HepG2 (cell line): ENCODE measurements around the gene CERS1. TPM values are rescaled to one million over a fixed set of nuclear protein-coding genes. Genes with fewer than 3 reads are reported as not detected.

Source experiments
- ATAC-seq: fragments of 200-7000 bp; cut with Tn5 transposase; 3 replicates; pipeline ENCODE4 v1.9.1; 2020; ENCODE audit warnings: mild to moderate bottlenecking, moderate library complexity
- BruUV-seq: library from RNA; stranded (reverse); fragments of 400-500 nt; replicated peaks from 2 replicates; lab custom pipeline; 2021; lab: Mats Ljungman, UMichigan
- CTCF ChIA-PET: fragments of 300-600 bp; formaldehyde crosslinking; extraction: SDS; loops from one replicate; lab custom pipeline; 2021; ENCODE audit warnings: low total read pairs, inconsistent platforms, low intra/inter-chr PET ratio; lab: Yijun Ruan, JAX
- POLR2A ChIA-PET: fragments of 350-600 bp; sonication (Branson Sonifier 250); formaldehyde crosslinking; loops from one replicate; lab custom pipeline; 2020; ENCODE audit warnings: antibody characterized with exemption, inconsistent platforms; lab: Yijun Ruan, JAX
- DNase-seq: peaks from one replicate; pipeline ENCODE4 v3.0.0-alpha.2; 2015; ENCODE audit warnings: low spot score
- FAIRE-seq: peaks from 3 replicates; lab custom pipeline; 2011; peaks lifted over from hg19 to GRCh38; lab: Jason Lieb, UNC
- H2AFZ ChIP-seq: one replicate; pipeline ENCODE4 v1.6.1; 2011; ENCODE audit warnings: low read length, inconsistent platforms
- H3K27ac ChIP-seq: fragments of 300-600 bp; 3 replicates; pipeline ENCODE4 v1.8.0; 2011; ENCODE audit warnings: mixed run types, mild to moderate bottlenecking, mixed read lengths, low read length, inconsistent platforms; ENCODE audit not compliant: insufficient read depth; ENCODE audit errors: extremely low read length
- H3K27me3 ChIP-seq, 2 experiments: fragments of 200-600 bp in 1 of 2; 2 replicates in 1 of 2; 3 replicates in 1 of 2; pipeline versions ENCODE4 v1.6.0 to v1.8.0; 2011; ENCODE audit warnings: low read length in 2 of 2, mild to moderate bottlenecking in 2 of 2, moderate library complexity in 2 of 2, inconsistent platforms in 1 of 2; ENCODE audit not compliant: insufficient read depth in 2 of 2, control insufficient read depth in 1 of 2
- H3K36me3 ChIP-seq, 2 experiments: fragments of 200-600 bp in 1 of 2; replicated peaks in 1 of 2; 2 replicates in 1 of 2; 3 replicates in 1 of 2; pipeline versions ENCODE4 v1.5.1 to v1.8.0; 2011; ENCODE audit warnings: low read length in 2 of 2, inconsistent platforms in 1 of 2; ENCODE audit not compliant: insufficient read depth in 2 of 2, control insufficient read depth in 1 of 2
- H3K4me1 ChIP-seq: 2 replicates; pipeline ENCODE4 v1.5.1; 2012; ENCODE audit warnings: low read length, inconsistent platforms; ENCODE audit not compliant: insufficient read depth
- H3K4me2 ChIP-seq: 2 replicates; pipeline ENCODE4 v1.6.0; 2011; ENCODE audit warnings: low read depth, low read length, inconsistent platforms
- H3K4me3 ChIP-seq, 3 experiments: fragments of 200-600 bp in 1 of 3; sonication (generic), shearing (Covaris generic) in 1 of 3; replicated peaks in 1 of 3; 2 replicates each; pipeline ENCODE4 v1.5.1; 2011 to 2016; ENCODE audit warnings: low read length in 3 of 3, inconsistent platforms in 2 of 3, low read depth in 2 of 3, mild to moderate bottlenecking in 2 of 3, control low read depth in 1 of 3, mixed read lengths in 1 of 3; ENCODE audit not compliant: insufficient read depth in 1 of 3
- H3K79me2 ChIP-seq: one replicate; pipeline ENCODE4 v1.6.1; 2011; ENCODE audit warnings: low read length, inconsistent platforms; ENCODE audit not compliant: insufficient read depth
- H3K9ac ChIP-seq: 2 replicates; pipeline ENCODE4 v1.6.0; 2011; ENCODE audit warnings: mild to moderate bottlenecking, low read depth, low read length, inconsistent platforms; ENCODE audit not compliant: insufficient read depth
- H3K9me3 ChIP-seq: 2 replicates; pipeline ENCODE4 v1.5.1; 2012; ENCODE audit warnings: mild to moderate bottlenecking, low read length
- H4K20me1 ChIP-seq: 2 replicates; pipeline ENCODE4 v1.6.0; 2011; ENCODE audit warnings: inconsistent platforms, mild to moderate bottlenecking, low read length, moderate library complexity; ENCODE audit not compliant: insufficient read depth
- AGO2 ChIP-seq: fragments of 200-400 bp; formaldehyde crosslinking; optimal IDR thresholded peaks from 2 replicates; pipeline ENCODE3; 2017; ENCODE audit warnings: mild to moderate bottlenecking, low read depth, low read length, moderate library complexity
- CBX5 ChIP-seq: sonication (generic); formaldehyde crosslinking; IDR thresholded peaks from 2 replicates; pipeline ENCODE4 v1.4.0; 2020; ENCODE audit warnings: missing genetic modification reagents, borderline replicate concordance
- RBFOX2 ChIP-seq: fragments of 200-400 bp; formaldehyde crosslinking; IDR thresholded peaks from 2 replicates; pipeline ENCODE4 v1.6.1; 2017; ENCODE audit warnings: low read depth, mild to moderate bottlenecking, low read length
- WGBS: methylation state at CpG from one replicate; pipeline ENCODE4 v1.1.6; 2017; ENCODE audit warnings: low lambda C conversion rate; 5-methylcytosine and 5-hydroxymethylcytosine counted together
- in situ Hi-C: cut with HindIII; loops from 2 replicates; pipeline ENCODE4 v1.10.0; 2017; ENCODE audit warnings: low pct_unique_long_range_greater_than_20kb; ENCODE audit not compliant: extremely low pct_ligation_motif_present
- intact Hi-C: fragments of 100-400 bp; cut with micrococcal nuclease; formaldehyde crosslinking; loops from one replicate; pipeline ENCODE4 v1.10.0; 2022; ENCODE audit not compliant: unreplicated experiment
- polyA plus RNA-seq, 8 experiments: library from polyadenylated mRNA; depleted of rRNA in 3 of 8; stranded (reverse) in 7 of 8; unstranded in 1 of 8; fragments of >200 nt; fragmentation: Illumina TruSeq in 4 of 8; extraction: Trizol in 4 of 8; gene quantifications; 2 replicates each; pipeline versions ENCODE4 v1.2.1 to v1.2.3, GENCODE V29; 2011 to 2016; ENCODE audit warnings: low read depth in 4 of 8, missing spikeins in 1 of 8, mixed read lengths in 1 of 8; ENCODE audit not compliant: insufficient read depth in 1 of 8
- total RNA-seq, 5 experiments: library from RNA; depleted of rRNA; stranded (reverse); fragments of >200 nt; fragmentation: Illumina TruSeq; extraction: Trizol; gene quantifications; 2 replicates each; pipeline ENCODE4 v1.2.3, GENCODE V29; 2016; ENCODE audit warnings: low read depth in 1 of 5
- TF ChIP-seq, protein P1 (sequence below): sonication (generic); formaldehyde crosslinking; conservative IDR thresholded peaks from 2 replicates; pipeline ENCODE4 v1.8.0; 2022; ENCODE audit warnings: mild to moderate bottlenecking, moderate library complexity, missing genetic modification reagents

CERS1 gene
- total and polyA plus RNA-seq, 2 of the 13 experiments (the other 11 are each of a cell fraction or from before 2014, with no cell fraction given) = 4.6 to 9.8 TPM

DNA sequence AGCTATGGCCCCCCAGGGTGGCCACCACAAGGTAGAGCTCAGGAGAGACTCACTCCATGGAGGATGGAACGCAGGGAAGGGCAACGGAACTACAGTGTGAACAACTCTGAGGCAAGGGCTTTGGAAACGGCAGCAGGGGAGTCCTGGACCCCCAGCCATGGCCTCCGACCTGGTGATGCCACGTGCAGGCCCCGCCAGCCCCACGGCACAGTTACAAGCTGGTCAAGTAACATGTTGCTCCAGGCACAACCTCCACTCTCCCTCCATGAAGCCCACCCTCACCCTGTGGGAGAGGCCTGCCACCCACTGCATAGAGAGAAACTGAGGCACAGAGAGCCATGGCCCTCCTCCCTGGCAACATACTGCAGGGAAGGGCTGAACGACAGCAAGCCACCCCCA lies 9.1 kb upstream of the CERS1 start (continued):
- TF ChIP-seq, protein P1, sequence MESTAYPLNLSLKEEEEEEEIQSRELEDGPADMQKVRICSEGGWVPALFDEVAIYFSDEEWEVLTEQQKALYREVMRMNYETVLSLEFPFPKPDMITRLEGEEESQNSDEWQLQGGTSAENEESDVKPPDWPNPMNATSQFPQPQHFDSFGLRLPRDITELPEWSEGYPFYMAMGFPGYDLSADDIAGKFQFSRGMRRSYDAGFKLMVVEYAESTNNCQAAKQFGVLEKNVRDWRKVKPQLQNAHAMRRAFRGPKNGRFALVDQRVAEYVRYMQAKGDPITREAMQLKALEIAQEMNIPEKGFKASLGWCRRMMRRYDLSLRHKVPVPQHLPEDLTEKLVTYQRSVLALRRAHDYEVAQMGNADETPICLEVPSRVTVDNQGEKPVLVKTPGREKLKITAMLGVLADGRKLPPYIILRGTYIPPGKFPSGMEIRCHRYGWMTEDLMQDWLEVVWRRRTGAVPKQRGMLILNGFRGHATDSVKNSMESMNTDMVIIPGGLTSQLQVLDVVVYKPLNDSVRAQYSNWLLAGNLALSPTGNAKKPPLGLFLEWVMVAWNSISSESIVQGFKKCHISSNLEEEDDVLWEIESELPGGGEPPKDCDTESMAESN (CRISPR knock-in tag) = no peak

DNA sequence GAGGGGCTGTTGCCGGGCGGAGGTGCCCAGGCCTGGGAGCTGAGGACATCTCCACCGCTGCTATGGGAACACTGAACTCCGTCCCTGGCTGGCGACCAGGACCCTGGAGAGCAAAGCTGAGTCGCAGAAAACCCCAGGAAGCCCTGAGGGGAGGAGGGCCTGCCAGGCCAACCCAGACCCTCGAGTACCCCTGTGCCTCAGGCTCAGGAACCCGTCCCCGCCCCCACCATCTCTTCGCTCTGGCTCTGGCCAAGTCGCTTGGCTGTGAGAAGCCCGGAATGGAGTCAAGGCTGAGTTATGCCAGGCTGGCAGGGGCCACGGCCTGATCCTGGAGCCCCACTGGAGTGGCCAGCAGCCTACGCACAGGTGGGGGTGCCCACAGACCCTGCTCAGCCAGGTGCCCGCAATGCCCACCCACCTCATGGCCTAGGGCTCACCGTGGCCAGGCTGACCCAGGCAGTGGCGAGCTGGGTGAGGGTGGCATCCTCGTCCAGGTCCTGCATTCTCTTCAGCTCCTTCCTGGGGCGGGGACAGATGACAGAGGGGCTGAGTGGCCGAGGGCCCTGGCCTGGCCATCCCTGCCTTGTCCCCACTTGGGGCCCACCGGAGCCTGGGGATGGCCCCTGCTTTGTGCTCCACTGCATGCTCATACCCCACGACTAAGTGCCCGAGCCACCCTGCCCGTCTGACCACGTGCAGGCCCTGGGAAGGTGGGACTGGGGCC lies 8.5 kb upstream of the CERS1 start:
- no peak overlapping the region for H2AFZ ChIP-seq
- H3K9ac ChIP-seq = no peak overlapping the region
- CTCF ChIA-PET = no interaction called here
- H3K36me3 ChIP-seq = peaks cover 17 to 47% of the 10 kb centered on the region in 2 experiments
- no peak overlapping the region for H3K4me2 ChIP-seq
- H3K79me2 ChIP-seq = no peaks in the 10 kb centered on the region
- H3K27ac ChIP-seq = no peak overlapping the region
- FAIRE-seq (no peak), ATAC-seq (no peak), DNase-seq (no peak)
- WGBS = 98% methylated on average over 6 of the region's 25 CpGs
- in situ Hi-C loops = no loop called here
- H4K20me1 ChIP-seq = no peaks in the 10 kb centered on the region
- no peaks in the 10 kb centered on the region for H3K4me1 ChIP-seq
- H3K4me3 ChIP-seq = no peak overlapping the region
- POLR2A ChIA-PET = no interaction called here
- TF ChIP-seq AGO2 = peak; percentile 70
- no peak for TF ChIP-seq CBX5 (CRISPR knock-in tag)
- TF ChIP-seq RBFOX2 = peak; percentile 65
- TF ChIP-seq, all 625 proteins: peak for 2
- Histone ChIP-seq H3K27me3 (no peaks in the 10 kb centered on the region), H3K9me3 (no peaks in the 10 kb centered on the region)
- BruUV-seq = no TSS peak
- intact Hi-C loops = no loop called here
